GM12878 (cell line): ENCODE results near the gene PREX1. TPM values are rescaled to one million over a fixed set of nuclear protein-coding genes. Genes with fewer than 3 reads are reported as not detected.

Experiments used
- CHD2 ChIP-seq: IDR thresholded peaks from 2 replicates; pipeline ENCODE4 v1.6.1; 2011; ENCODE audit warnings: low read depth, low read length, improper control_type of control experiment, borderline replicate concordance
- EZH2 ChIP-seq: IDR thresholded peaks from 2 replicates; pipeline ENCODE4 v1.6.1; 2012; ENCODE audit warnings: low read depth, mild to moderate bottlenecking, control low read depth, inconsistent platforms, low read length, borderline replicate concordance; ENCODE audit not compliant: control insufficient read depth
- GATAD2B ChIP-seq: fragments of 450-650 bp; conservative IDR thresholded peaks from 2 replicates; pipeline ENCODE4 v1.6.1; 2017; ENCODE audit warnings: low read depth, mild to moderate bottlenecking, moderate library complexity
- HDAC2 ChIP-seq: fragments of 200-600 bp; sonication (generic); IDR thresholded peaks from 2 replicates; pipeline ENCODE4 v1.6.1; 2017
- MXI1 ChIP-seq: fragments of 150-350 bp; IDR thresholded peaks from 2 replicates; pipeline ENCODE4 v1.6.1; 2011; ENCODE audit warnings: low read depth, mild to moderate bottlenecking, inconsistent platforms, low read length, improper control_type of control experiment
- NFYB ChIP-seq: IDR thresholded peaks from 2 replicates; pipeline ENCODE4 v1.6.1; 2011; ENCODE audit warnings: low read depth, mild to moderate bottlenecking, low read length, improper control_type of control experiment, moderate library complexity; ENCODE audit not compliant: insufficient read depth
- NR2C1 ChIP-seq: fragments of 450-650 bp; IDR thresholded peaks from 2 replicates; pipeline ENCODE4 v1.6.1; 2017; ENCODE audit warnings: antibody characterized with exemption, mild to moderate bottlenecking, moderate library complexity
- RBBP5 ChIP-seq: fragments of 200-600 bp; sonication (generic); conservative IDR thresholded peaks from 2 replicates; pipeline ENCODE4 v1.6.1; 2016
- TAF1 ChIP-seq: IDR thresholded peaks from 2 replicates; pipeline ENCODE4 v1.6.1; 2011; ENCODE audit warnings: mild to moderate bottlenecking, low read depth, low read length, borderline replicate concordance
- ZNF207 ChIP-seq: fragments of 450-650 bp; IDR thresholded peaks from 2 replicates; pipeline ENCODE4 v1.6.1; 2014; ENCODE audit warnings: antibody characterized with exemption, mild to moderate bottlenecking, borderline replicate concordance
- ZZZ3 ChIP-seq: IDR thresholded peaks from 2 replicates; pipeline ENCODE4 v1.6.1; 2011; ENCODE audit warnings: low read depth; ENCODE audit not compliant: control insufficient read depth, insufficient read length
- polyA plus RNA-seq, 11 experiments: library from polyadenylated mRNA; depleted of rRNA in 4 of 11; unstranded in 6 of 11; stranded (reverse) in 5 of 11; fragments of >200 nt; fragmentation: Nextera tagmentation in 4 of 11; fragmentation: Illumina TruSeq in 1 of 11; extraction: Ambion mirVana in 4 of 11; extraction: Trizol in 1 of 11; gene quantifications; 1 replicate in 1 of 11; 2 replicates in 10 of 11; pipeline versions ENCODE4 v1.2.1 to v1.2.3, GENCODE V29; 2011 to 2016; ENCODE audit warnings: inconsistent platforms in 2 of 11, missing spikeins in 2 of 11, low read depth in 1 of 11
- total RNA-seq, 4 experiments: library from RNA; depleted of rRNA in 3 of 4; stranded (reverse); fragments of >200 nt in 3 of 4; fragmentation: Illumina TruSeq in 1 of 4; extraction: Trizol in 1 of 4; gene quantifications; 2 replicates each; pipeline versions ENCODE4 v1.2.1 to v1.2.3, GENCODE V29; 2013 to 2021
- TF ChIP-seq, protein P1 (sequence below): fragments of 450-650 bp; IDR thresholded peaks from 2 replicates; pipeline ENCODE4 v1.6.1; 2017; ENCODE audit warnings: mild to moderate bottlenecking, low read depth, inconsistent platforms; ENCODE audit not compliant: poor library complexity, severe bottlenecking
- TF ChIP-seq, protein P2 (sequence below): fragments of 450-650 bp; IDR thresholded peaks from 2 replicates; pipeline ENCODE4 v1.6.1; 2016; ENCODE audit warnings: mild to moderate bottlenecking
- TF ChIP-seq, protein P3 (sequence below): fragments of 450-650 bp; IDR thresholded peaks from 2 replicates; pipeline ENCODE4 v1.6.1; 2017; ENCODE audit warnings: mild to moderate bottlenecking, moderate library complexity
- TF ChIP-seq, protein P4 (sequence below): fragments of 450-650 bp; IDR thresholded peaks from 2 replicates; pipeline ENCODE4 v1.6.1; 2017; ENCODE audit warnings: mild to moderate bottlenecking, moderate library complexity
- TF ChIP-seq, protein P5 (sequence below): IDR thresholded peaks from 2 replicates; pipeline ENCODE4 v1.6.1; 2012; ENCODE audit warnings: low read length, inconsistent platforms

PREX1 gene
- total and polyA plus RNA-seq, 10 of the 15 experiments (the other 5 are each of a cell fraction or from before 2014, with no cell fraction given), result 2.6 to 114 (median 38.9) TPM

DNA sequence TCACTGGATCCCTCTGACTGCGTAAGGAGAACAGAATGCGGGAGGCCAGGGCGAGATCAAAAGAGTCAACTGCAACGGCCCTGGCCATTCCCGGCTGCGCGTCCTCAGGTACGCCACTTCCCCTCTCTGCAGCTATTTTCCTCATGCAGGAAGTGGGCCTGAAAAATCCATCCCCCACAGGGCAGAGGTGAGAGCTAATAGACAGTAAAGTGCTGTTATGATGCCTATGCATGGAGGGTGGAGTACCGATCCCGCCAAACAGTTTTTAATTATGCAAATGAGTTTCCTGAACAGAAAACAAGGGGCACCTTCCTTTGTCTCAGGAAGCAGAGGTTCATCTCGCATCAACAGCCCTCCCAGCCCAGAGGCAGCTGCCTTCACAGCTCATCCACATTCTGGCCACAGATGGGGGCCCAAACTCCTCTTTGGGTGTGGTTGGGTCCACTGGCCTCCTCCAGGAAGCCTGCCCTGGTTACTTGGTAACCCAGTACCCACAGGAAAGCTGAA lies 9.3 kb downstream of the PREX1 start (continued):
- TF ChIP-seq ZZZ3 (no peak), CHD2 (no peak), TAF1 (no peak), ZNF207 (no peak), GATAD2B (0 out of 2 replicates have a peak, but pooled peaks have one; percentile 29), MXI1 (peak; percentile 67; the same call in 1 of the 2 replicates), NR2C1 (no peak), HDAC2 (no peak), RBBP5 (no peak), EZH2 (no peak), NFYB (0 out of 2 replicates have a peak, but pooled peaks have one; percentile 12)
- TF ChIP-seq, protein P1, sequence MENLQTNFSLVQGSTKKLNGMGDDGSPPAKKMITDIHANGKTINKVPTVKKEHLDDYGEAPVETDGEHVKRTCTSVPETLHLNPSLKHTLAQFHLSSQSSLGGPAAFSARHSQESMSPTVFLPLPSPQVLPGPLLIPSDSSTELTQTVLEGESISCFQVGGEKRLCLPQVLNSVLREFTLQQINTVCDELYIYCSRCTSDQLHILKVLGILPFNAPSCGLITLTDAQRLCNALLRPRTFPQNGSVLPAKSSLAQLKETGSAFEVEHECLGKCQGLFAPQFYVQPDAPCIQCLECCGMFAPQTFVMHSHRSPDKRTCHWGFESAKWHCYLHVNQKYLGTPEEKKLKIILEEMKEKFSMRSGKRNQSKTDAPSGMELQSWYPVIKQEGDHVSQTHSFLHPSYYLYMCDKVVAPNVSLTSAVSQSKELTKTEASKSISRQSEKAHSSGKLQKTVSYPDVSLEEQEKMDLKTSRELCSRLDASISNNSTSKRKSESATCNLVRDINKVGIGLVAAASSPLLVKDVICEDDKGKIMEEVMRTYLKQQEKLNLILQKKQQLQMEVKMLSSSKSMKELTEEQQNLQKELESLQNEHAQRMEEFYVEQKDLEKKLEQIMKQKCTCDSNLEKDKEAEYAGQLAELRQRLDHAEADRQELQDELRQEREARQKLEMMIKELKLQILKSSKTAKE, result no peak
- TF ChIP-seq, protein P2, sequence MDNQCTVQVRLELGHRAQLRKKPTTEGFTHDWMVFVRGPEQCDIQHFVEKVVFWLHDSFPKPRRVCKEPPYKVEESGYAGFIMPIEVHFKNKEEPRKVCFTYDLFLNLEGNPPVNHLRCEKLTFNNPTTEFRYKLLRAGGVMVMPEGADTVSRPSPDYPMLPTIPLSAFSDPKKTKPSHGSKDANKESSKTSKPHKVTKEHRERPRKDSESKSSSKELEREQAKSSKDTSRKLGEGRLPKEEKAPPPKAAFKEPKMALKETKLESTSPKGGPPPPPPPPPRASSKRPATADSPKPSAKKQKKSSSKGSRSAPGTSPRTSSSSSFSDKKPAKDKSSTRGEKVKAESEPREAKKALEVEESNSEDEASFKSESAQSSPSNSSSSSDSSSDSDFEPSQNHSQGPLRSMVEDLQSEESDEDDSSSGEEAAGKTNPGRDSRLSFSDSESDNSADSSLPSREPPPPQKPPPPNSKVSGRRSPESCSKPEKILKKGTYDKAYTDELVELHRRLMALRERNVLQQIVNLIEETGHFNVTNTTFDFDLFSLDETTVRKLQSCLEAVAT, result 0 out of 2 replicates have a peak, but pooled peaks have one; percentile 28
- TF ChIP-seq, protein P3, sequence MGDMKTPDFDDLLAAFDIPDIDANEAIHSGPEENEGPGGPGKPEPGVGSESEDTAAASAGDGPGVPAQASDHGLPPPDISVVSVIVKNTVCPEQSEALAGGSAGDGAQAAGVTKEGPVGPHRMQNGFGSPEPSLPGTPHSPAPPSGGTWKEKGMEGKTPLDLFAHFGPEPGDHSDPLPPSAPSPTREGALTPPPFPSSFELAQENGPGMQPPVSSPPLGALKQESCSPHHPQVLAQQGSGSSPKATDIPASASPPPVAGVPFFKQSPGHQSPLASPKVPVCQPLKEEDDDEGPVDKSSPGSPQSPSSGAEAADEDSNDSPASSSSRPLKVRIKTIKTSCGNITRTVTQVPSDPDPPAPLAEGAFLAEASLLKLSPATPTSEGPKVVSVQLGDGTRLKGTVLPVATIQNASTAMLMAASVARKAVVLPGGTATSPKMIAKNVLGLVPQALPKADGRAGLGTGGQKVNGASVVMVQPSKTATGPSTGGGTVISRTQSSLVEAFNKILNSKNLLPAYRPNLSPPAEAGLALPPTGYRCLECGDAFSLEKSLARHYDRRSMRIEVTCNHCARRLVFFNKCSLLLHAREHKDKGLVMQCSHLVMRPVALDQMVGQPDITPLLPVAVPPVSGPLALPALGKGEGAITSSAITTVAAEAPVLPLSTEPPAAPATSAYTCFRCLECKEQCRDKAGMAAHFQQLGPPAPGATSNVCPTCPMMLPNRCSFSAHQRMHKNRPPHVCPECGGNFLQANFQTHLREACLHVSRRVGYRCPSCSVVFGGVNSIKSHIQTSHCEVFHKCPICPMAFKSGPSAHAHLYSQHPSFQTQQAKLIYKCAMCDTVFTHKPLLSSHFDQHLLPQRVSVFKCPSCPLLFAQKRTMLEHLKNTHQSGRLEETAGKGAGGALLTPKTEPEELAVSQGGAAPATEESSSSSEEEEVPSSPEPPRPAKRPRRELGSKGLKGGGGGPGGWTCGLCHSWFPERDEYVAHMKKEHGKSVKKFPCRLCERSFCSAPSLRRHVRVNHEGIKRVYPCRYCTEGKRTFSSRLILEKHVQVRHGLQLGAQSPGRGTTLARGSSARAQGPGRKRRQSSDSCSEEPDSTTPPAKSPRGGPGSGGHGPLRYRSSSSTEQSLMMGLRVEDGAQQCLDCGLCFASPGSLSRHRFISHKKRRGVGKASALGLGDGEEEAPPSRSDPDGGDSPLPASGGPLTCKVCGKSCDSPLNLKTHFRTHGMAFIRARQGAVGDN, result peak; percentile 45; the same call in 1 of the 2 replicates
- TF ChIP-seq, protein P4, sequence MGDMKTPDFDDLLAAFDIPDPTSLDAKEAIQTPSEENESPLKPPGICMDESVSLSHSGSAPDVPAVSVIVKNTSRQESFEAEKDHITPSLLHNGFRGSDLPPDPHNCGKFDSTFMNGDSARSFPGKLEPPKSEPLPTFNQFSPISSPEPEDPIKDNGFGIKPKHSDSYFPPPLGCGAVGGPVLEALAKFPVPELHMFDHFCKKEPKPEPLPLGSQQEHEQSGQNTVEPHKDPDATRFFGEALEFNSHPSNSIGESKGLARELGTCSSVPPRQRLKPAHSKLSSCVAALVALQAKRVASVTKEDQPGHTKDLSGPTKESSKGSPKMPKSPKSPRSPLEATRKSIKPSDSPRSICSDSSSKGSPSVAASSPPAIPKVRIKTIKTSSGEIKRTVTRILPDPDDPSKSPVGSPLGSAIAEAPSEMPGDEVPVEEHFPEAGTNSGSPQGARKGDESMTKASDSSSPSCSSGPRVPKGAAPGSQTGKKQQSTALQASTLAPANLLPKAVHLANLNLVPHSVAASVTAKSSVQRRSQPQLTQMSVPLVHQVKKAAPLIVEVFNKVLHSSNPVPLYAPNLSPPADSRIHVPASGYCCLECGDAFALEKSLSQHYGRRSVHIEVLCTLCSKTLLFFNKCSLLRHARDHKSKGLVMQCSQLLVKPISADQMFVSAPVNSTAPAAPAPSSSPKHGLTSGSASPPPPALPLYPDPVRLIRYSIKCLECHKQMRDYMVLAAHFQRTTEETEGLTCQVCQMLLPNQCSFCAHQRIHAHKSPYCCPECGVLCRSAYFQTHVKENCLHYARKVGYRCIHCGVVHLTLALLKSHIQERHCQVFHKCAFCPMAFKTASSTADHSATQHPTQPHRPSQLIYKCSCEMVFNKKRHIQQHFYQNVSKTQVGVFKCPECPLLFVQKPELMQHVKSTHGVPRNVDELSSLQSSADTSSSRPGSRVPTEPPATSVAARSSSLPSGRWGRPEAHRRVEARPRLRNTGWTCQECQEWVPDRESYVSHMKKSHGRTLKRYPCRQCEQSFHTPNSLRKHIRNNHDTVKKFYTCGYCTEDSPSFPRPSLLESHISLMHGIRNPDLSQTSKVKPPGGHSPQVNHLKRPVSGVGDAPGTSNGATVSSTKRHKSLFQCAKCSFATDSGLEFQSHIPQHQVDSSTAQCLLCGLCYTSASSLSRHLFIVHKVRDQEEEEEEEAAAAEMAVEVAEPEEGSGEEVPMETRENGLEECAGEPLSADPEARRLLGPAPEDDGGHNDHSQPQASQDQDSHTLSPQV, result no peak
- TF ChIP-seq, protein P5, sequence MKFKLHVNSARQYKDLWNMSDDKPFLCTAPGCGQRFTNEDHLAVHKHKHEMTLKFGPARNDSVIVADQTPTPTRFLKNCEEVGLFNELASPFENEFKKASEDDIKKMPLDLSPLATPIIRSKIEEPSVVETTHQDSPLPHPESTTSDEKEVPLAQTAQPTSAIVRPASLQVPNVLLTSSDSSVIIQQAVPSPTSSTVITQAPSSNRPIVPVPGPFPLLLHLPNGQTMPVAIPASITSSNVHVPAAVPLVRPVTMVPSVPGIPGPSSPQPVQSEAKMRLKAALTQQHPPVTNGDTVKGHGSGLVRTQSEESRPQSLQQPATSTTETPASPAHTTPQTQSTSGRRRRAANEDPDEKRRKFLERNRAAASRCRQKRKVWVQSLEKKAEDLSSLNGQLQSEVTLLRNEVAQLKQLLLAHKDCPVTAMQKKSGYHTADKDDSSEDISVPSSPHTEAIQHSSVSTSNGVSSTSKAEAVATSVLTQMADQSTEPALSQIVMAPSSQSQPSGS, result no peak
